ENCODE results near the gene INHBB.
"Not testable (repeated sequence)": the region's sequence is repeated elsewhere in the genome, so short reads cannot be mapped to it uniquely, and the experiment has no call there.

Gene INHBB

DNA sequence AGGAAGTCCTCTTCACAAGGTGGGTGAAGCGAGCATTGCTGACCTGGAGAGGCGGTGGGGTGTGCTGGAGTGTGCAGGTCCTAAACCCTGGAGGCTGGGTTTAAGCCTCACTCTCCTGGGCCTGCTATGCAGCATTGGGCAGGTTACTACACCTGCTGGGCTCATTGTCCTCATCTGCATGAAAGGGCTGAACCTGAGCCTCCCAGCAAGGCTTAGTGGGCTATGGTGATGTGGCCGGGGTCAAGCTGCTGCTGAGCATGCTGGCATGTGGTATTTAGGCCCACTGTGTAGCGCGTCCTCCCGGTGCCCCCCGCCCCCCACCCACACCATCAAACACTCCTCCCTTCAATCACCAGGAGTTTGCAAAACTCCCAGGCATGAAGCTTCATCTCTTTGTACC is 37.3 kb downstream of the INHBB start:
- DNase-seq = no peak

DNA sequence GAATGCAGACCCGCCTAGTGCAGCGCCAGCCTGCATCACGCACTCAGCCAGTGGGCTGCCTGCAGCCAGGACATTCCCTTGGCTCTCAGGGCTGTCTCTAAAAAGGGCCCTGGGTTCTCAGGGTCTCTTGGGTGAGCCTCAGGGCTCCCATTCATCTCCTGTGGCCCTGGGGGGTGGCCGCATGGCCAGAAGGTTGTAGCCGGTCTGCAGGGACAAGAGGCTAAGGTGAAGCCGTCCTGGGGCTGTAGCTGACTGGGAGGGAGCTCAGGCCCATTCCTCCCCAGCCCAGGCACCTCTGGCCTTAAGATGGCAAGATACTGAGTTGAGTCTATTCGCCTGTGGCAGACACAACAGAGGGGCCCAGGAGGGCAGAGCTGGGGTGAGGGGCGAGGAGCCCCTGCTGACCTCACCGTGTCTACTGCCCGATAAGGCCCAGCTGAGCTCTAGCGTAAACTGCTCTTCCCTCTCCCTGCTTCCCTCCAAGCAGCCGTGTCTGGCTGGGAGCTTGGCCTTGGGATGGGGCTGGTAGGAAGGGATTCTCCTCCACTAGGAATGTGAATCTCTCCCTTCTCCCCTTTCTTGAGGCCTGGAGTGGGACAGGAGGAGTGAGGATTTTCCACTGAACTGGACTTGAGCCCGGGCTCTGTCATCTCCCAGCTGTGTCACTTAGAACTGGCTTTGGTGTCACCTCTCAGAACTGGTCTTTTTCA is 37.9 kb downstream of the INHBB start:
- no peak for DNase-seq

DNA sequence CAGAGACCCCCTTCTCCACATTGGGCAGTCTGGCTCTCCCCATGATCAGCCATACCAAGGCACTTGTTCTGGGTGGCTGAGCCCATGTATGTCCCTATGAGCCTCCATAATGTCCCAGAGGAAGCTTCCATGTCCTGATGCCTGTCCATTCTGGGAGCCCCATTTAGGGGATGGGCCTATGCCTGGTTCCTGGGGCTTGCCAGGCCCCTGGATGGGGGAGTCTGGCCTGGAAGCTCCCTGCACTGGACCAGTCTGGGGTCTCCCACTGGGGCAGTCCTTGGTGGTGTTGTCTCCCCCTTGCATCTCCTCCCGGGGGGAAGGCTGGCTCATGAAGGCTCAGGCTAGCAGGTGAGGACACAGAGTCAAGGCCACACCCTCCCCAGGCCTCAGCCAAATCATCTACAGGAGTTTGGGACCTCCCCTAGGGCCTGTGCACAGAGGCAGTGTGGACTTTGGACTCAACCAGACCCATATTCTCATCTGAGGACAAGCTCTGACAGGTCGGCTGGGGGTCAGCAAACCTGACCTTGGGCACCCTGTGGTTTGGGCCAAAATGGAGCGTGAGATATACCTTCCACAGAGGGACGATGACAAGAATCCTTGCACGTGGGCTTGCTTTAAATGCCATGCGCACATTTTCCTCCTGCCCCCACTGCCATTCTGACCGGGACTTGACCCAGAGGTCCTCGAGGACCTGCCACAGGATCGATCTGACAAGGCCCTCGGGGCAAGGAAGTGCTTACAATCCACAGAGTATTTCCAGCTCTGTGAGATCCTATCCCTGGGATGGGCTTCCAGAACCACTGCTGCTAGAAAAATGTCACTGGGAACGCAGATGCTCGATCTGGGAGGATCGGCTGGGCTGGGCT is 38.8 kb downstream of the INHBB start:
- DNase-seq = no peak

DNA sequence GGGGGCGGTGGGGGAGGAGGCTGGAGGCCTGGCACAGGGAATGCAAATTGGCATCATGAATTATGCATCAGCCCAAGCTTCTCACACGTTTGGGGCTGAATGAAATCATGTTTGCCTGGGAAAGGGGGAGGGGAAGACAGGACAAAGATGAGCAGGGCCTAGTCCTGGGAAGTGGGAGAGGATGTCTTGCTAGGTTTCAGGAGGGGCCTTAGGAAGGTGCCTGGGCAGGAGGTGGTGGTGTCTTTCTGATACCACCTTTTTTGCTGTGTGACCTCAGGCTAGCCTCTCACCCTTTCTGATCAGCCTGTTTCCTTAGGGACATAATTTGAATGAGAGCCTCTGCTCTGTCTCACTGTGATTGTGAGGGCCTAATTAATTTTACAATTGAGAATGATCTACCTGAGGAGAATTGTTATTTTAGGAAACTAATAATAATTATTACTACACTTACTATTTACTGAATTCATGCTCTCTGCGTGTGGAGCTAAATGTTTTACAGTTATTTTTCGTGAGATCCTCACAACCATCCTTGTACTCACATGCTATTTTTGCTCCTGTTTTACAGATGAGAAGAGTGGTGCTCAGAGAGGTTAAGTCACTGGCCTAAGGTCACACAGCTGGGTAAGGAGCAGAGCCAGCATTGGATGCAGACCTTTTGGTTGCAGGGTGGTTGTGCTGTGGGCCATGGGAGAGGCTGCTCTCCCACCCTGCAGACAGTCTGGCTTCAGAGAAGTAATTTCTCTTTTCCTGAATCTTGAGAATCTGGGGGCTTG is 39.6 kb downstream of the INHBB start:
- DNase-seq = no peak

DNA sequence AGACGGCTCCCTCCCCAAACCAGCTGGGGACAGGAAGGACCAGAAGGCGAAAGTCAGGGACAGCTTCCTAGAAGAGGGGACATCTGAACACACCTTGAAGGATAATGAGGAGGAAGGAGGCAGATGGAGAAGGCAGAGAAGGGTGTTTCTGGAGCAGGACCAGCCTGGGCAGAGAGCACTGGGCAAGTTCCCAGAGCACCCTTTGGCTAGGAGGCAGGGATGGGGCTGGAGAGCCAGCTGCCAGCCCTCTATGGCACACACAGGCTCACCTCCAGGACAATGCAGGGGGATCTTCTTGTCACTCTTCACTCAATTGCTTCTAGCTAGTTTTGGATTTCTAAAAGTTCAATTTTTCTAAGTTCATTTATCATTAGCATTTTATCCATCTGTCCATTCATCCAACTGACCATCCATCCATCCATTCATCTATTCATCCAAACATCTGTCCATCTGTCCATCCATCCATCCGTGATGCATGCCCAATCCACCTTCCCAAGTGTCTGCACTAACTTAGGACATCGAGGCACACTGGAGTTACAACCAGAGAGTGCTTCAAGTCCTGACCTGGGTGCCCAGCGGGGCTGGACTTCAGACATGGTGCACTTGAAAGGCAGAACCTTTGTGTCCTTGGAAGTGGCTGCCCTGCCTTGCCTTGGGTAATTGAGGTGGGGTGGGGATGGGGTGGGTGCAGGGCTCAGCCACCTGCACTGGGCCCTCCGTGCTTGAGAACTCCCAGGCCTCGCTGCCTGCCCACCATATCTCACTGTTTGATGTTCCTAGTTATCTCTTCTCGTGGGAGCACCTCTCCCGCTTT is 42.5 kb downstream of the INHBB start:
- DNase-seq = no peak

DNA sequence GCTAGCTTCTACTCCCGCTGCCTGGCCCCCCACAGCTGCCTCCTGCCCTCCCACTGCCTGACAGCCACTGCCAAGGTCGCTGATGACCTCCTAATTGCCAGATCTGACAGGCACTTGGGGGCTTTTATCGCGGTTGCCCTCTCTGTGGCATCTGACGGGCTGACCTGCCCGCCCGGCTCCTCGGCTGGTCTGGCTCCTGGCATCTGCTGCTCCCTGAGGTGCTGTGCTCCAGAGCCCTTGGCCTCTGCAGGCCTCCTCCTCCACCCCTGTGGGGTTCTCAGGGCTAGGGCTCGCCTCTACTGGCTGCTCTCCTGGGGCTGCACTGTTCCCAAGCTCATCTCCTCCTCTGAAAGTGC is 43.1 kb downstream of the INHBB start:
- no peak for DNase-seq

DNA sequence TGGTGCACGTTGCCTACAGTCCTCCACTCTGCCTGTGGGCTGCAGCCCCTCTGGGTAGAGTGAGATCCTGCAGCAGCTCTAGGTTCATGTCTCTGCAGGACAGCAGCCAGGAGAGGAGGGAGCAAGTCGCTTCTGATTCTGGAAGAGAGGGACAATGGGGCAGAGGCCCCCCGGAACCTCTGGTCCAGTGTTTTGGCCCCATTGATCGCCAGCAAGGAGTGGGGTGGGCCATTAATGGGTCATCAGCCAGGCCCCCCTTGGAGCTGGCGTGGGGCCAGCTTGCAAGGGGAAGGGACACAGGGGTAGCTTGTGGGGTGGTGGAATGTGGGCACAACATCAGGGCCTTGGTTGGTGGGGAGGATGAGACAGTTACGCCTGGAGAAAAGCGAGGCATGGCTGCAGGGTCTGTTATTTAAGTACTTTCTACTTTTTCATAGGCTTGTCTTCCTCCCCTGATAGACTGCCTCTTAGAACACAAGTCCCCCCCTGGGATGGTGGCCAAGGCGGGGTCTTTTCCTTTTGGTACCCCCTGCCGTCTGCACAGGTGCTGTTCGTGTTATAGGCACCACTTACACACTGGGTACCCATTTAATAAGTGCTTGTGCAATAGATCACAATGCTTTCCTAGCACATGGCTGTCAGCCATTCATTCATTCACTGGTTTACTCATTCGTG is 44.6 kb downstream of the INHBB start:
- no peak for DNase-seq

DNA sequence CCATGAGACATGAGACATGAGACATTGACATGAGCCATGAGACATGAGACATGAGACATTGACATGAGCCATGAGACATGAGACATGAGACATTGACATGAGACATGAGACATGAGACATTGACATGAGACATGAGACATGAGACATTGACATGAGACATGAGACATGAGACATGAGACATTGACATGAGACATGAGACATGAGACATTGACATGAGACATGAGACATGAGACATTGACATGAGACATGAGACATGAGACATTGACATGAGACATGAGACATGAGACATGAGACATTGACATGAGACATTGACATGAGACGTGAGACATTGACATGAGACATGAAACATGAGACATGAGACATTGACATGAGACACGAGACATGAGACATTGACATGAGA is 45.4 kb downstream of the INHBB start:
- DNase-seq = not testable (repeated sequence)

DNA sequence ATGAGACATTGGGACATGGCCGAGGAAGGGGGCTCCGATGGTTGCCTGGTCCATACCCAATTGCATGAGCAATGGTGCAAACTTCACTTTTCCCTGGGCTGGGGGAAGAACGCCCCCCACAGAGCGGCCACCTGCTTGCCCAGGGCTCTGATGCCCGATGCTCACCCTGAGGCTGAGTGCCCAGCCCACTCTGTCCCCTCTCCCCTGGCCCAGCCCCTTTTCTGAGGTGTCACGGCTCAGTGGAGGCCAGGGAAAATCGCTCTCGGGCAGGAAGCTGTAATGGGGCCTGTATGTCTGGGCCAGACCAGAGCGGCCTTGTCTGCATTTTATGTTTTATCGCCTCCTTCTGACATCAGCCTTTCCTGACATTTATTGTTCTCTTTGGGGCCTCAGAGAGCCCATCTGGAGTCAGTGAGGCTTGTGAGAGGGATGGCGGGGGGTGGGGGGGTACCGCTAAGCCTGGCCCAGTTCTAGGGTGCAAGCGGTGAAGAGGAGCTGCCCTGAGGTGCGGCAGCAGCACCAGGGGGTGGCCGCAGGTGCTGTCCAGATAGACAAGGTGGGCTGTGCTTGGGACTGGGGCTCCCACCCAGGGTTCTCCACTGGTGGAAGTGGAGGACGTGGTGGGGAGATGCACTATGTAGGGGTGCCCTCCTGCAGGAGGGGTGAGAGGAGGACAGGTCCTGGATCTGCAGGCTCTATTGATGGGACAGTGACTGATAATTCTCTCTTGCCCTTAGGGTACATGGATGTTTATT is 46.2 kb downstream of the INHBB start:
- DNase-seq = no peak

DNA sequence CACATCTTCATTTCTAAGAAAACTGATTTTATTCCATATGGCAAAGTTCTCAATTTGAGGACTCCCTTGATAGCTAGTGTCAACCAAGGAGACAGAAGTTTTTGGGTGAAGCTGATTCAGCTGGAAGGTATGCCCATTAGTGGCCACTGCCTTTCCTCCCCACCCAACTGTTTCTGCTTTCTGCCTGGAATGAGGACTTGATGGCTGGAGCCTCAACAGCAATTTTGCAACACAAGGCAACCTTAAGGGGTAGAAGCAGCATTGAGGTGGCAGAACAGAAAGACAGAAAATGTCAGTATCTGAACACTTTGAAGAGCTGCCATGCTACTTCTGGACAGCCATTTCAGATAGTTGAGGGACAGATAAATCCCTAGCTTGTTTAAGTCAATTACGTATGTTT is 47.0 kb downstream of the INHBB start:
- DNase-seq = no peak

DNA sequence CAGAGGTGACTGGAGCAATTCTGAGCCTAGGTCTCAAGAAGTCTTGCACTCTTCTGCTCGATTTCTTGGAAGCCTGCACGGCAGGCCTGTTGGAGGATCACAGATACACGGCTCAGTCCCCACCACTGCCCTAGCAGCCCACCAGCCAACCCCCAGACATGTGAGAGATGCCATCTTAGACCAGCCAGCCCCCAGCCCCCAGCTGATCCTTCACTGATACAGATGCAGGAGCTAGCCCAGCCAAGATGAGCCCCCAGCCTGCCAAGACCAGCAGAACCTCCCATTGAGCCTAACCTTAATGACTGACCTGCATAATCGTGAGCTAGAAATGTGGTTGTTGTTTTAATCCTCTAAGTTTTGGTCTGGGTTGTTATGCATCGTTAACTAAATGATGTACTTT is 47.5 kb downstream of the INHBB start:
- DNase-seq = no peak

DNA sequence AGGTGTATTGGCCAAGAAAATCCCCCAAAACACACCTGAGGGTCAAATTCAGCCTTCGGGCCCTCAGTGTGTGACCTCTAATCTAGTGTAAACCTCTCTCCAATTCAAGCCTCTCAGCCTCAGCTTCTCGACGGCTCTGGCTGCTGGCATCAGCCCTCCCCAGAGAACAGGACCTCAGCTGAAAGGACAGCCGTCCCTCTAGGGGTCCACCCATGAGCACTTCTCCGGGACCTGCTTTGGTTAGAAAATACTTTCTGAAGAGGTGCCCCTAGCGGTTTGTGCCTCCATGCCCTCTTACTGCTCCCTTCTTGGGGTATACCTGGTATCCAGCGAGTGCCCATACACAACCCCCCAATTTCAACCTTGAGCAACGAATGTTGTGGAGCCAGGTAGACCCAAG is 48.8 kb downstream of the INHBB start:
- DNase-seq = no peak

DNA sequence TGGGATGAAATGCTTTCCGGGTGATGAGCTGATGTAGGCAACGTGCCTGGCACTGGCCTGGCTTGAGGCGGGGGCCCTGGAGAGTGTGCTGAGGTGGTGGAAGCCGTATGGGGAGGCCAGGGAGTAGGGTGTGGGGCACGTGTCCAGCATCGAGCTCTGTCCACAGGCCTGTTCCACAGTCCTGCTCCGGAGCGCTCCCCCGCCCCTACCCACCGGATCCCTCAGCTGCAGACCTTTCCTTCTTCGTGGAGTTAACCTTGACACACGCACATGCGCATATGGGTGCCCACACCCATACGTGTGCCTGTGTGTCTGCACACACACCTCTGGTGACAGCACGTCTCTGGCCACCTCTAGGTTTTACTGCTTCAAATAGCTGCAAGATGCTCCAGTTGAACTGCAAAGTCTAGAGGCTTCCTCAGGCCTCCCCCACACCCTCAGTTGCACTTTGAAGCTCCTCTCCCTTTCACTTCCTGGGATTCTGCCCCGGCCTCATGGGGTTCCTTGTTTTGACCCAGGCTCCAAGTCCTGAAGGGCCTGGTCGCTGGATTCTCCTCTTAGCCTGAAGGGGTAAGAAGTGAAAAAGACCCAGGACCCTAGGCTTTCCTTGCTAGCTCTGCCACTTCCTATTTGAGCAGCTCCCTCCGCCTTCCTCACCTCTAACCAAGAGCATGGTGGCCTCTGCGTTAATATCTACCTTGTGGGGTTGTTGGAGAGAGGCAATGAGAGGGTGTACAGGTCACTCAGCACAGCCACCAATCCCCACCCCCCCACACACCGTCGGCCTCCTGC is 49.5 kb downstream of the INHBB start:
- no peak for DNase-seq

DNA sequence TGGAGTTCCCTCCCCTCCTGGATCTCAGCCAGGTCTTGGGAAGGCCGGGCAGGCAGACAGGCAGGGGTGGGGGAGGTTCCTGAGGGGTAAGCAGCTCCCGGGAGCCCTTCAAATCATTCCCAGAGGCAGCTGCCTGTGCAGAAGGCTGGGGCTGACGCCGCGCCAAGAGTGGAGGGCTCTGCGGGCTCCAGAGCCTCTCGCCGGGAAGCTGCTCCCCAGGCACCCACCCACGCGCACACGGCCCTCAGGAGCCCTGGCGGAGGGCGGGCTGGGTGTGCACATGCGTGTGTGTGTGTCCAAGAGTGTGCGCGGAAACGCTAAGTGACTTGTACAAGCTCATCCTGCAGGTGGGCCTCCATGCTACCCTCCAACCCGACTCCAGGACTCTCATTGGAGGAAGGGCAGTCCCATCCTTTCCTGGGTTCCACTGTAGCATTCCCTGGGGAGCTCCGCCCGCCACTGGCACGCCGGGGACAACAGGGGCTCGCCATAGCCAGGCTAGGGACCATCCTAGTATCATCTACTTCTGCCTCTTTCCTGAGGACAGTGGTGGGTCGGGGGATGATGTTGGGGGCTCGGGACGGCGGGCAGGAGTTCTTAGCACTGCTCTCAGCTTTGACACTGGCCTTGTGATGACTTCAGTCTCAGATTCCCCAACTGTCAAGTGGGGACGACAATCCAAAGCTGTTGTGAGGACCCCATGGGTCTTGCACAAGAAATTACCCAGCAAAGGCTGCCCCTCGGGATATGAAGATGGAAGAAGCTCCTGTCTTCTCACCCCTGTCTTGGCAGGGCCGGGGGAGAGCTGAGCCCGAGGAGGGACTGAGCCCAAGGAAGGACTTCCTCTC is 50.3 kb downstream of the INHBB start:
- no peak for DNase-seq

DNA sequence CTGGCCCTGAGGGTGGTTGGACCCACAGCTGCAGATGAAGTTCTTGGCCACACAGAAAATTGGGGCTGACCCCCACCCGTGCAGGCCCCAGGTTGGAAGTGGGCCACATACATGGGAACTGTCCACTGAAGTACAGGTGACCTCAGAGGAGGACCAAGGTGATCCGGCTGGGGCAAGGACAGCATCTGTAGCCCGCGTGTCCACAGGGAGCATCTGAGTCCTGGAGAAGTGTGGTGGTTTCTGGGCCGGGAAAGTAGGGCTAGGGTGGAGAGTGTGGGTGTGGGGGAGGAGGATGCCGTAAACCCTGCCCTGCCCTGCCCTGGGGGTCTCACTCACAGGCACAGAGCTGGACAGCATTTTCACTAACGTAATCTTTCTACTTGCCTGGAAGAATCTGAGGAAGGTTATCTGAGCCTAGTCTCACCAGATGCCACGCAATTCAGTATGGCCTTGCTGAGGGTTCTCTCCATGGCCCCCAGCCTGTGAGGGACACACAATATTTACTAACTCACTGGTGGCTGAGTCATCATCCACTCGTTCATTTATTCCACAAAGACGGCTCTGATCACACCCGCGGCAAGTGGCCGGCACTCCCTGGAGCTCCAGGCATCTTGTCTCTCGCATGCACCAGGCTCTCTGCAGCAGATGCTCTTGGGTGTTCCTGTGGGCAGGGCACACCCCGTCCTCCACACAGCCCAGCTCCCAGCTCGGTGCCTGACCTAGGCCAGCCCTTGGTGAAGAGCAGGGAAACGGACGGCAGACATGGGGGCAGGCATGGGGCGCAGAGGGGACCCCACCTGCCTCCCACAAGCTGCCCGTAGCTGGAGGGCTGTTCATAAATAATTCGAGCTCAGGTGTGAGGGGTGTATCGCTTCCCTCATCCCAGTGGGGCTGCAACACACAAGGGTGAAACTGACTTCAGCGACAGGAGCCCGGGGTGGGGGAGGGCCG is 51.2 kb downstream of the INHBB start:
- no peak for DNase-seq

DNA sequence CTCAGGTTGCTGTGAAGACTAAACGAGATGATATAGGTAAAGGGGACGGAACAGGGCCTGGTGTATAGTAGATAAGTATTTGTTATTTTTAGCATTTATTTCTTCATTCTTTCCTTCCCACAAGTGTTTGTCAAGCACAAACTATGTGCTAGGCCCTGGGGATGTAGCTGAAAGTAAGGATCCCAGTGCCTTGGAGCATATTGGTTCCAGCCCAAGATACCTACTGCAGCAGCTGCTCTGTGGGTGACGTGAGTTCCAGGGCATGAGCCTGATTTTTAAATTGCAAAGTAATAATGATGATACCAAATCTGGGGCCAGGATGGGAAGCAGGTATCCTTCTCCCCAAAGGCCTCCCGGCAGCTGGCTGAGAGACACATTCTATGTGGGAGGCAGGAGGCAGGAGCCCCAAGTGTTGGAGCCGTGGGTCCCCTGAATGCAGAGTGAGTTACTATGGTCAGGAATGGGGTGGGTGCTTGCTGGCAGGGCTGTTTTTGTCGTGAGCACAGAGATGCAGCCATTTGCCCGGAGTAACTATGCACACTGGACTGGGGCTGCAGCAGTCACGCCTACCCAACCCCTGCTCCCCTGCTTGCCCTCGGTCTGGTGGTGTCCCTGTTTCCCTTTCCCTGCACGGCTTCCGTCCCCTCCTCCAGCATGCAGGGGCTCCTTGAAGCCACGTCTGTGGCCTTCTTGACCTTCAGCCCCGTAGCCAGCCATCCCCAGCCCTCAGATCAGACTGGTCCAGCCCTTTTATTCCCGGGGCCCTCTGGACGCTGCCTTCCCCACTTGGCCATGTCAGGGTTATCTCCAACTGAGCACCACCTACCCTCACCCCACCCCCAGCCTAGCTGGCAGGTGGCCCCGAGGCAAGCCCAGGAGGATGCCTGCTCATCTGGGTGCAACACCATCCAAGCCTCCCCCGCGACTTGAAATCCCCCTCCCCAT is 52.4 kb downstream of the INHBB start:
- DNase-seq = no peak

Measured in MV-4-11 (cell line).